GM12878 (cell line): ENCODE measurements around the gene YKT6. TPM values are rescaled to one million over a fixed set of nuclear protein-coding genes. Genes with fewer than 3 reads are reported as not detected.

Experiments used
- ATAC-seq: fragments of 200-7000 bp; cut with Tn5 transposase; 3 replicates; pipeline ENCODE4 v1.9.1; 2020; ENCODE audit warnings: mild to moderate bottlenecking, moderate library complexity
- BruUV-seq: library from RNA; stranded (reverse); fragments of 400-500 nt; replicated peaks from 2 replicates; lab custom pipeline; 2021; lab: Mats Ljungman, UMichigan
- CTCF ChIA-PET: fragments of 300-600 bp; sonication (Branson Sonifier 250); formaldehyde crosslinking; extraction: SDS; loops from one replicate; lab custom pipeline; 2021; ENCODE audit warnings: inconsistent platforms; lab: Yijun Ruan, JAX
- POLR2A ChIA-PET: fragments of 350-600 bp; formaldehyde crosslinking; extraction: SDS; loops from one replicate; lab custom pipeline; 2021; ENCODE audit warnings: inconsistent platforms; lab: Charles Lee
- RAD21 ChIA-PET: fragments of 300-600 bp; sonication (Branson Sonifier 250); formaldehyde crosslinking; loops from one replicate; lab custom pipeline; 2023; ENCODE audit warnings: antibody characterized with exemption; ENCODE audit not compliant: unreplicated experiment; lab: Charles Lee
- SMC1A ChIA-PET: fragments of 300-600 bp; sonication (Branson Sonifier 250); formaldehyde crosslinking; loops from one replicate; lab custom pipeline; 2023; ENCODE audit not compliant: unreplicated experiment, uncharacterized antibody; lab: Charles Lee
- DNase-seq: peaks from one replicate; pipeline ENCODE4 v3.0.0-alpha.2; 2011; ENCODE audit warnings: low read depth, low spot score
- FAIRE-seq: peaks from 3 replicates; lab custom pipeline; 2011; peaks lifted over from hg19 to GRCh38; lab: Jason Lieb, UNC
- H2AFZ ChIP-seq: 2 replicates; pipeline ENCODE4 v1.6.0; 2011; ENCODE audit warnings: low read depth, low read length, control low read depth; ENCODE audit not compliant: control insufficient read depth
- H3K27ac ChIP-seq: 2 replicates; pipeline ENCODE4 v1.5.1; 2011; ENCODE audit warnings: control low read depth; ENCODE audit not compliant: control insufficient read depth, insufficient read depth
- H3K27me3 ChIP-seq, 2 experiments: replicated peaks in 1 of 2; 2 replicates each; pipeline versions ENCODE4 v1.6.0 to v1.6.1; 2011; ENCODE audit warnings: low read length in 1 of 2; ENCODE audit not compliant: control insufficient read depth in 2 of 2, insufficient read depth in 2 of 2
- H3K36me3 ChIP-seq, 2 experiments: 2 replicates each; pipeline ENCODE4 v1.5.1; 2011; ENCODE audit warnings: low read length in 1 of 2; ENCODE audit not compliant: control insufficient read depth in 2 of 2, insufficient read depth in 2 of 2
- H3K4me1 ChIP-seq: 2 replicates; pipeline ENCODE4 v1.6.1; 2011; ENCODE audit warnings: mild to moderate bottlenecking, low read length, moderate library complexity, mixed read lengths; ENCODE audit not compliant: control insufficient read depth, insufficient read depth
- H3K4me2 ChIP-seq: 2 replicates; pipeline ENCODE4 v1.6.0; 2011; ENCODE audit warnings: control low read depth; ENCODE audit not compliant: control insufficient read depth, insufficient read depth
- H3K4me3 ChIP-seq: fragments of 200-600 bp; sonication (generic); 2 replicates; pipeline ENCODE4 v1.5.1; 2016
- H3K79me2 ChIP-seq: 2 replicates; pipeline ENCODE4 v1.6.0; 2011; ENCODE audit warnings: low read length; ENCODE audit not compliant: control insufficient read depth, insufficient read depth
- H3K9ac ChIP-seq: 2 replicates; pipeline ENCODE4 v1.8.0; 2011; ENCODE audit warnings: low read length, control low read depth, mixed read lengths; ENCODE audit not compliant: control insufficient read depth, insufficient read depth
- H3K9me3 ChIP-seq: replicated peaks from 3 replicates; pipeline ENCODE4 v1.5.1; 2011; ENCODE audit warnings: mild to moderate bottlenecking, low read length; ENCODE audit not compliant: control insufficient read depth, insufficient read depth
- H4K20me1 ChIP-seq: 2 replicates; pipeline ENCODE4 v1.6.0; 2011; ENCODE audit not compliant: control insufficient read depth, insufficient read depth
- CBX3 ChIP-seq: fragments of 200-600 bp; sonication (generic); IDR thresholded peaks from 2 replicates; pipeline ENCODE4 v1.6.1; 2016; ENCODE audit warnings: low read depth, borderline replicate concordance
- CBX5 ChIP-seq: sonication (generic); IDR thresholded peaks from 2 replicates; pipeline ENCODE4 v1.6.1; 2016; ENCODE audit warnings: low read depth, moderate library complexity, mild to moderate bottlenecking, inconsistent platforms
- CREB1 ChIP-seq: IDR thresholded peaks from 2 replicates; pipeline ENCODE4 v1.6.1; 2012; ENCODE audit warnings: low read depth, mild to moderate bottlenecking, inconsistent platforms
- GATAD2B ChIP-seq: fragments of 450-650 bp; conservative IDR thresholded peaks from 2 replicates; pipeline ENCODE4 v1.6.1; 2017; ENCODE audit warnings: low read depth, mild to moderate bottlenecking, moderate library complexity
- HDAC2 ChIP-seq: fragments of 200-600 bp; sonication (generic); IDR thresholded peaks from 2 replicates; pipeline ENCODE4 v1.6.1; 2017
- HDAC6 ChIP-seq: fragments of 200-600 bp; sonication (generic); IDR thresholded peaks from one replicate; pipeline ENCODE4 v1.8.0; 2017; ENCODE audit warnings: antibody characterized with exemption; ENCODE audit not compliant: unreplicated experiment
- IKZF1 ChIP-seq: fragments of 450-650 bp; conservative IDR thresholded peaks from 2 replicates; pipeline ENCODE4 v1.6.1; 2017; ENCODE audit warnings: antibody characterized with exemption, mild to moderate bottlenecking
- NFXL1 ChIP-seq: fragments of 450-650 bp; IDR thresholded peaks from 2 replicates; pipeline ENCODE4 v1.6.1; 2017; ENCODE audit warnings: antibody characterized with exemption, mild to moderate bottlenecking, borderline replicate concordance
- POLR2A ChIP-seq: IDR thresholded peaks from 2 replicates; pipeline ENCODE4 v1.6.1; 2011; ENCODE audit warnings: low read depth, mild to moderate bottlenecking, low read length
- POU2F2 ChIP-seq: IDR thresholded peaks from 3 replicates; pipeline ENCODE4 v1.6.1; 2011; ENCODE audit warnings: low read depth, mild to moderate bottlenecking, low read length, borderline replicate concordance
- RAD21 ChIP-seq: IDR thresholded peaks from 2 replicates; pipeline ENCODE4 v1.6.1; 2011; ENCODE audit warnings: mild to moderate bottlenecking, low read depth, low read length, moderate library complexity; ENCODE audit not compliant: insufficient read depth
- SUPT20H ChIP-seq: IDR thresholded peaks from 2 replicates; pipeline ENCODE4 v1.6.1; 2011; ENCODE audit warnings: low read depth, mild to moderate bottlenecking, low read length, moderate library complexity, borderline replicate concordance; ENCODE audit not compliant: control insufficient read depth
- TCF7 ChIP-seq: IDR thresholded peaks from 2 replicates; pipeline ENCODE4 v1.6.1; 2014; ENCODE audit warnings: antibody characterized with exemption, borderline replicate concordance
- ZBTB33 ChIP-seq: fragments of 450-650 bp; IDR thresholded peaks from 2 replicates; pipeline ENCODE4 v1.6.1; 2017; ENCODE audit warnings: mild to moderate bottlenecking
- ZSCAN29 ChIP-seq: fragments of 450-650 bp; IDR thresholded peaks from 2 replicates; pipeline ENCODE4 v1.6.1; 2017; ENCODE audit warnings: mild to moderate bottlenecking, moderate library complexity
- ZZZ3 ChIP-seq: IDR thresholded peaks from 2 replicates; pipeline ENCODE4 v1.6.1; 2011; ENCODE audit warnings: low read depth; ENCODE audit not compliant: control insufficient read depth, insufficient read length
- WGBS: methylation state at CpG from one replicate; pipeline ENCODE4 v1.1.6; 2016; ENCODE audit warnings: low lambda C conversion rate; ENCODE audit not compliant: insufficient replicate concordance, insufficient coverage; ENCODE audit errors: missing lambda C conversion rate; 5-methylcytosine and 5-hydroxymethylcytosine counted together
- in situ Hi-C: fragments of 300-500 bp; cut with MboI; formaldehyde crosslinking; loops from 9 replicates; pipeline ENCODE4 v1.14.3; 2018; ENCODE audit warnings: mixed read lengths
- intact Hi-C: fragments of 100-400 bp; cut with micrococcal nuclease; formaldehyde crosslinking; loops from one replicate; pipeline ENCODE4 v1.14.2; 2022; ENCODE audit not compliant: unreplicated experiment
- polyA plus RNA-seq, 11 experiments: library from polyadenylated mRNA; depleted of rRNA in 4 of 11; unstranded in 6 of 11; stranded (reverse) in 5 of 11; fragments of >200 nt; fragmentation: Nextera tagmentation in 4 of 11; fragmentation: Illumina TruSeq in 1 of 11; extraction: Ambion mirVana in 4 of 11; extraction: Trizol in 1 of 11; gene quantifications; 1 replicate in 1 of 11; 2 replicates in 10 of 11; pipeline versions ENCODE4 v1.2.1 to v1.2.3, GENCODE V29; 2011 to 2016; ENCODE audit warnings: inconsistent platforms in 2 of 11, missing spikeins in 2 of 11, low read depth in 1 of 11
- total RNA-seq, 4 experiments: library from RNA; depleted of rRNA in 3 of 4; stranded (reverse); fragments of >200 nt in 3 of 4; fragmentation: Illumina TruSeq in 1 of 4; extraction: Trizol in 1 of 4; gene quantifications; 2 replicates each; pipeline versions ENCODE4 v1.2.1 to v1.2.3, GENCODE V29; 2013 to 2021
- TF ChIP-seq, protein P1 (sequence below): IDR thresholded peaks from 2 replicates; pipeline ENCODE4 v1.6.1; 2012; ENCODE audit warnings: mild to moderate bottlenecking, low read depth, low read length

YKT6 gene
- total and polyA plus RNA-seq, 10 of the 15 experiments (the other 5 are each of a cell fraction or from before 2014, with no cell fraction given), result 1.7 to 95.2 (median 70.5) TPM

DNA sequence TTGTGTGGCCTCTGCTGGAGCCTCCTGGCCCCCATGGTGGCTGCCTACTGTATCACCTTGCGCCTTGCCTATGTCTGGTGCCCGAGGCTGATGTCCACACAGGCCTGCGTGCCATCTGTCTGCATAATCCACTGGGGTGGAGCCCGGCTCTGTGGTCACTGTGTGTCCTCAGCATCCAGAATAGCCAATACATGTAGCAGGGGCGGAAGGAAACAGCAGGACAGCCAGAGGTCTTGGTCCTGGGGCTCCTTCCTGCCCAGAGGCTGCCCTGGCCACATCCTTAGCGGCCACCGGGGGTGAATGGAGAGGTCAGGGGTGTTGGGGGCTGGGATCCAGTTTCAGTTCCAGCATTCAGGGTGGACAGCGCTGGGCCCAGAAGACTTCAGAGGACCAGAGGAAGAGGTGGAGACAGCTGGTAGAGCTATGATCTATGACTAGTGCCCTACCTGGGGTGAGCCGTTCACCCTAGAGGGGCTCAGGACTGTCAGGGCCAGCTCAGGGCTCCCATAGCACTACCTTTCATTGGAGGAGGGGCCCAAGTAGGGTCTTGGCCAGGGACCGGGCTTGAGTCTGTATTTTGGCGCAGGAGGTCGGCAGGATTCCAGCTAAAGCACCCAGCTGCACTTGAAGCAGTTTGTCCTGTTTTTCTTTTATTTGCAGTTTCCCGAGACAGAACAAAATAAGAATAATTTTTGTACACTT lies 15.9 kb downstream of the YKT6 start (continued):
- TF ChIP-seq RAD21, result no peak
- no peak for TF ChIP-seq CBX3
- no peak for TF ChIP-seq TCF7
- no peak for TF ChIP-seq HDAC2
- no peak for TF ChIP-seq ZZZ3
- TF ChIP-seq NFXL1, result no peak

GRCh38 chr7:44217223-44217714 lies 16.5 kb downstream of the YKT6 start:
- RAD21 ChIA-PET, result no interaction called here
- H2AFZ ChIP-seq, result no peak overlapping the region
- no peak for ATAC-seq
- no peaks in the 10 kb centered on the region; the same call in 1 of the 2 replicates for H4K20me1 ChIP-seq
- POLR2A ChIA-PET, result no interaction called here
- no peaks in the 10 kb centered on the region for H3K27me3 ChIP-seq
- peaks cover 4 to 7% of the 10 kb centered on the region in 2 experiments for H3K36me3 ChIP-seq
- no peak overlapping the region for H3K9ac ChIP-seq
- no peaks in the 10 kb centered on the region for H3K79me2 ChIP-seq
- no peak overlapping the region for H3K27ac ChIP-seq
- no peak for FAIRE-seq
- no peaks in the 10 kb centered on the region for H3K9me3 ChIP-seq
- no peak overlapping the region for H3K4me2 ChIP-seq
- no TSS peak for BruUV-seq
- in situ Hi-C loops, result no loop called here
- WGBS, result 80% methylated on average over 19 of the region's 19 CpGs
- TF ChIP-seq ZBTB33 (no peak), ZSCAN29 (no peak), SUPT20H (no peak), POLR2A (no peak), CREB1 (no peak), CBX5 (no peak), HDAC6 (no peak), GATAD2B (no peak), IKZF1 (no peak), POU2F2 (no peak)
- TF ChIP-seq, protein P1, sequence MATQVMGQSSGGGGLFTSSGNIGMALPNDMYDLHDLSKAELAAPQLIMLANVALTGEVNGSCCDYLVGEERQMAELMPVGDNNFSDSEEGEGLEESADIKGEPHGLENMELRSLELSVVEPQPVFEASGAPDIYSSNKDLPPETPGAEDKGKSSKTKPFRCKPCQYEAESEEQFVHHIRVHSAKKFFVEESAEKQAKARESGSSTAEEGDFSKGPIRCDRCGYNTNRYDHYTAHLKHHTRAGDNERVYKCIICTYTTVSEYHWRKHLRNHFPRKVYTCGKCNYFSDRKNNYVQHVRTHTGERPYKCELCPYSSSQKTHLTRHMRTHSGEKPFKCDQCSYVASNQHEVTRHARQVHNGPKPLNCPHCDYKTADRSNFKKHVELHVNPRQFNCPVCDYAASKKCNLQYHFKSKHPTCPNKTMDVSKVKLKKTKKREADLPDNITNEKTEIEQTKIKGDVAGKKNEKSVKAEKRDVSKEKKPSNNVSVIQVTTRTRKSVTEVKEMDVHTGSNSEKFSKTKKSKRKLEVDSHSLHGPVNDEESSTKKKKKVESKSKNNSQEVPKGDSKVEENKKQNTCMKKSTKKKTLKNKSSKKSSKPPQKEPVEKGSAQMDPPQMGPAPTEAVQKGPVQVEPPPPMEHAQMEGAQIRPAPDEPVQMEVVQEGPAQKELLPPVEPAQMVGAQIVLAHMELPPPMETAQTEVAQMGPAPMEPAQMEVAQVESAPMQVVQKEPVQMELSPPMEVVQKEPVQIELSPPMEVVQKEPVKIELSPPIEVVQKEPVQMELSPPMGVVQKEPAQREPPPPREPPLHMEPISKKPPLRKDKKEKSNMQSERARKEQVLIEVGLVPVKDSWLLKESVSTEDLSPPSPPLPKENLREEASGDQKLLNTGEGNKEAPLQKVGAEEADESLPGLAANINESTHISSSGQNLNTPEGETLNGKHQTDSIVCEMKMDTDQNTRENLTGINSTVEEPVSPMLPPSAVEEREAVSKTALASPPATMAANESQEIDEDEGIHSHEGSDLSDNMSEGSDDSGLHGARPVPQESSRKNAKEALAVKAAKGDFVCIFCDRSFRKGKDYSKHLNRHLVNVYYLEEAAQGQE, result no peak
- no peak for DNase-seq
- CTCF ChIA-PET, result interaction anchor here (0.6 kb wide), 1 partner anchor 168 kb away, joined by 3 read pairs; no protein-coding TSS in a partner anchor
- H3K4me3 ChIP-seq, result no peak overlapping the region
- peaks cover 7% of the 10 kb centered on the region for H3K4me1 ChIP-seq
- intact Hi-C loops, result no loop called here
- SMC1A ChIA-PET, result no interaction called here
